ENCODE data around the gene PRR36. TPM values are rescaled to one million over a fixed set of nuclear protein-coding genes. Genes with fewer than 3 reads are reported as not detected.

Gene PRR36
- total RNA-seq = 1 to 10 TPM in 1 of 3 donors, under 1 TPM in 1, not detected in 1; 0.59 to 2.0 TPM

- H3K4me1 ChIP-seq = peaks cover 0 to 8% of the 10 kb centered on the region in 2 donors
- no peaks in the 10 kb centered on the region for H3K9me3 ChIP-seq
- peak; percentile 66 to 72 for DNase-seq (ENCODE audit: low spot score in 2 of 2)
- peaks cover 5 to 20% of the 10 kb centered on the region in 2 donors for H3K27me3 ChIP-seq
- peak within 1 kb of the TSS; percentile 58 to 70 for H3K27ac ChIP-seq
- TF ChIP-seq CTCF (IDR thresholded peaks at IDR 0.05) (no peak), POLR2A (IDR thresholded peaks at IDR 0.05) (no peak), POLR2AphosphoS5 (IDR thresholded peaks at IDR 0.05) (no peak)
- peak within 1 kb of the TSS in 2 of 3 donors; percentile 56 to 76 for H3K4me3 ChIP-seq
- intact Hi-C loops (cut with DNase I; ENCODE audit: low total_unique reads) = no loop called here
- H3K36me3 ChIP-seq = no peaks in the 10 kb centered on the region
Observed at GRCh38 chr19:7874076-7874896, at the start of gene PRR36. Gene PRR36 (minus strand): TSS chr19:7874390. CDS start chr19:7873689, 701 bp downstream.

- no peaks in the 10 kb centered on the region for H3K36me3 ChIP-seq
- TF ChIP-seq POLR2AphosphoS5 (IDR thresholded peaks at IDR 0.05) = no peak
- no peak for TF ChIP-seq POLR2A (IDR thresholded peaks at IDR 0.05)
- no peak for TF ChIP-seq CTCF (IDR thresholded peaks at IDR 0.05)
- peak overlapping the region in 1 of 2 donors; percentile 0 for H3K27ac ChIP-seq
- no peaks in the 10 kb centered on the region for H3K9me3 ChIP-seq
- H3K4me1 ChIP-seq = peaks cover 29 to 39% of the 10 kb centered on the region in 2 donors
- peaks cover 3 to 6% of the 10 kb centered on the region in 2 donors for H3K27me3 ChIP-seq
- DNase-seq (ENCODE audit: low spot score in 2 of 2) = no peak
- intact Hi-C loops (cut with DNase I; ENCODE audit: low total_unique reads) = no loop called here
- H3K4me3 ChIP-seq = no peak overlapping the region
Observed at GRCh38 chr19:7923295-7924191, 49.4 kb upstream of the PRR36 start.

GRCh38 chr19:7922836-7923195 is 48.6 kb upstream of the PRR36 start:
- no peak for DNase-seq (ENCODE audit: low spot score in 2 of 2)
- TF ChIP-seq POLR2A (IDR thresholded peaks at IDR 0.05) (no peak), POLR2AphosphoS5 (IDR thresholded peaks at IDR 0.05) (no peak), CTCF (IDR thresholded peaks at IDR 0.05) (no peak)
- Histone ChIP-seq H3K4me3 (no peak overlapping the region), H3K9me3 (no peaks in the 10 kb centered on the region), H3K36me3 (no peaks in the 10 kb centered on the region), H3K27me3 (peaks cover 3 to 13% of the 10 kb centered on the region in 2 donors), H3K27ac (peak overlapping the region in 1 of 2 donors; percentile 16), H3K4me1 (peaks cover 24 to 37% of the 10 kb centered on the region in 2 donors)
- intact Hi-C loops (cut with DNase I; ENCODE audit: low total_unique reads) = no loop called here

- peak overlapping the region in 1 of 3 donors; percentile 87 for H3K4me3 ChIP-seq
Observed at GRCh38 chr19:7921967-7922835, 48.0 kb upstream of the PRR36 start.

More at GRCh38 chr19:7921967-7922835, 48.0 kb upstream of the PRR36 start:
- intact Hi-C loops (cut with DNase I; ENCODE audit: low total_unique reads) = no loop called here
- H3K4me1 ChIP-seq = peaks cover 24 to 36% of the 10 kb centered on the region in 2 donors
- TF ChIP-seq POLR2AphosphoS5 (IDR thresholded peaks at IDR 0.05) = no peak
- TF ChIP-seq CTCF (IDR thresholded peaks at IDR 0.05) = no peak
- TF ChIP-seq POLR2A (IDR thresholded peaks at IDR 0.05) = no peak
- H3K27me3 ChIP-seq = peaks cover 3 to 19% of the 10 kb centered on the region in 2 donors
- H3K36me3 ChIP-seq = no peaks in the 10 kb centered on the region
- H3K9me3 ChIP-seq = no peaks in the 10 kb centered on the region
- no peak for DNase-seq (ENCODE audit: low spot score in 2 of 2)
- peak overlapping the region; percentile 90 to 93 for H3K27ac ChIP-seq
